ENCODE measurements around the gene FGD2. TPM values are rescaled to one million over a fixed set of nuclear protein-coding genes. Genes with fewer than 3 reads are reported as not detected.

The FGD2 gene
- total RNA-seq, 2 experiments from 2014 or later = 10.1 to 12.1 TPM

- Mint-ChIP-seq H3K27ac (peak overlapping the region; percentile 79), H3K4me1 (ENCODE audit: low read depth) (peaks cover 79% of the 10 kb centered on the region), H3K27me3 (ENCODE audit: low read depth) (no peaks in the 10 kb centered on the region), H3K9me3 (ENCODE audit: insufficient read depth) (no peaks in the 10 kb centered on the region), H3K4me3 (no peak overlapping the region), H3K36me3 (ENCODE audit: low read depth) (peaks cover 15% of the 10 kb centered on the region)
- DNase-seq = no peak
- no peak for ATAC-seq
- ChIA-PET CTCF (interaction anchor here (0.7 to 20.0 kb wide), 22 partner anchors 11 to 411 kb away, joined by 3 to 769 read pairs (median 20); partner anchors contain the start of genes C6orf89, PIM1 and PPIL1), POLR2A (interaction anchor here (1.3 to 15.0 kb wide), 3 partner anchors 29 to 188 kb away, joined by 23 to 330 read pairs (median 87); partner anchors contain the start of gene PIM1)
Measured at GRCh38 chr6:37020812-37021211, 15.4 kb downstream of the FGD2 start.

DNA sequence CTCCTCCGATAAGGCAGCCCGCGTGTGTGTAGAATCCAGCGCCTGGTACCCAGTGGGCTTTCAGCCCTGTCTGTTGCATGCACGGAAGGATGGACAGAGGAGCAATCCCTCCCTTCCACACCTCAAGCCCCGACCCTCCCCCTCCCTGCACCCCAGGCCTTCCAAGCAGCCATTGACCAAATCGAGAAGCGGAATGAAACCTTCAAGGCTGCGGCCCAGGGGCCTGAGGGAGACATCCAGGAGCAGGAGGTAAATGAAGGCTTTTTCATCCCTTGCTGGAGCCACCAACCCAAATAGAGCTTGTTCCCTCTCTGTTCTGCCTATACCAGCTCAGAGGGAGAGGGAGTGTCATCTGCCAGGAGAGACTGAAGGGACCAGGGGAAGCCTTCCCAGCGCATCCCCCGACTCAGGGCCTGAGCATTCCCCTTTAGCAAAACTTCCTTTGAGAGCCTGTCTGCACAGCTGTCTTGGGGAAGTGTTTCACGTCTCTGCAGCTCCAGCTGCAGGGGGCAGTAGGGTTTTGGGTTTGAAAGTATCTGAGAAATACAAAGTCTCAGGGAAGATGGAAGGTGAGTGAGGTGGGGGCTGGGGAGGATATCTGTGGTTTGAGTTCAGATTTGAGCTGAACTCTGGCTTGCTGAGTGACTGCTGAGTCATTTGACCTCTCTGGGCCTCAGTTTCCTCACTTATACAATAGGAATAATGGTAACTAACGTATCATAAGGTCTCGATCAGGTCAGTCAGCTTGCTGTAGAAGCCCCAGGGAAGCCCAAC lies 16.1 kb downstream of the FGD2 start:
- Mint-ChIP-seq H3K36me3 (ENCODE audit: low read depth) (peaks cover 15% of the 10 kb centered on the region), H3K9me3 (ENCODE audit: insufficient read depth) (no peaks in the 10 kb centered on the region), H3K4me1 (ENCODE audit: low read depth) (peaks cover 87% of the 10 kb centered on the region), H3K27me3 (ENCODE audit: low read depth) (no peaks in the 10 kb centered on the region), H3K4me3 (no peak overlapping the region), H3K27ac (peak overlapping the region; percentile 79)
- CTCF ChIA-PET = interaction anchor here (0.7 to 20.0 kb wide), 36 partner anchors 10 to 411 kb away, joined by 3 to 769 read pairs (median 4); partner anchors contain the start of genes C6orf89, PIM1, PPIL1 and TBC1D22B
- POLR2A ChIA-PET = interaction anchor here (0.6 to 15.0 kb wide), 6 partner anchors 13 to 187 kb away, joined by 3 to 330 read pairs (median 14); partner anchors contain the start of gene PIM1
- ATAC-seq (peak; percentile 45), DNase-seq (peak; percentile 91)

- ATAC-seq = no peak
- Mint-ChIP-seq H3K27ac (peak overlapping the region; percentile 84), H3K4me3 (no peak overlapping the region), H3K27me3 (ENCODE audit: low read depth) (no peaks in the 10 kb centered on the region), H3K36me3 (ENCODE audit: low read depth) (peaks cover 15% of the 10 kb centered on the region), H3K4me1 (ENCODE audit: low read depth) (peaks cover 92% of the 10 kb centered on the region), H3K9me3 (ENCODE audit: insufficient read depth) (no peaks in the 10 kb centered on the region)
- CTCF ChIA-PET = interaction anchor here (0.8 to 20.0 kb wide), 35 partner anchors 9 to 302 kb away, joined by 3 to 769 read pairs (median 4); partner anchors contain the start of genes C6orf89, PIM1, PPIL1 and TBC1D22B
- DNase-seq = no peak
- POLR2A ChIA-PET = interaction anchor here (0.6 to 15.0 kb wide), 8 partner anchors 12 to 200 kb away, joined by 3 to 330 read pairs (median 8); partner anchors contain the start of gene PIM1
Measured at GRCh38 chr6:37022135-37022863, 16.8 kb downstream of the FGD2 start.

DNA sequence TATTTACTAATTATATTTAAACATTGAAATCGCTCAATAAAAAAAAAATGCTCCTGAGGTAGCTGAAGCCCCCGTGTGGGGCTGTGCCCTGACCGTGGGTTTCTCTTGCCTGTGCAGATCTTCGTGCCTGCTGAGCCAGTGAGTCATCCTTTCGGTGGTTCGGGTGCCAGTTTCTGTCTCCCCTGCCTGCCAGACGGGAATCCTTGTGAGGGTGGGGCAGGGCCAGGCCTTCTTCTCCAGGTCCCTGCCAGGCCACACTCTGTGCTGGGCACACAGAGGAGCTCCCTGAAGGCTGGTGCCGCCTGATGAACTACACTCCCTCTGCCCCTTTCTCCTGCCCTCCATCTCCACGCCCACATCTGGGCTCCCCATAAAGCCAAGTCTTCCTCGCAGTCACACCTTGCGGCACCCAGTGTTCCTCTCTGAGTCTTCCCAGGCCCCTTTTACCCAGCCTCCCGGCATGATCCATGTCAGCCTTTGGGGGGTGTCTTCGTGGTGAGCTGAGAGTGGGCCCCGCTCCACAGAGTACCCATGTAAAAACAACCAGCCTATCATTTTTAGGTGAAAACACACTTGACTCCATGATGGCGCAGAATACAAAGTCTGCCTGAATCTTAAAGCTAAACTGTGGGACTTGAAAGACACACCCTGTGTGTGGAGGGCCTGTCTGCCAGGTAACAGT lies 19.3 kb downstream of the FGD2 start:
- Mint-ChIP-seq H3K4me3 (no peak overlapping the region), H3K27ac (peak overlapping the region; percentile 84), H3K9me3 (ENCODE audit: insufficient read depth) (no peaks in the 10 kb centered on the region), H3K4me1 (ENCODE audit: low read depth) (peaks cover 92% of the 10 kb centered on the region), H3K27me3 (ENCODE audit: low read depth) (no peaks in the 10 kb centered on the region), H3K36me3 (ENCODE audit: low read depth) (peaks cover 22% of the 10 kb centered on the region)
- ATAC-seq (no peak), DNase-seq (no peak)
- CTCF ChIA-PET = interaction anchor here (0.7 to 20.0 kb wide), 6 partner anchors 9 to 183 kb away, joined by 3 to 769 read pairs (median 256); partner anchors contain the start of gene PIM1
- POLR2A ChIA-PET = interaction anchor here (0.9 to 15.0 kb wide), 7 partner anchors 9 to 184 kb away, joined by 3 to 330 read pairs (median 3); partner anchors contain the start of genes FGD2 and PIM1

DNA sequence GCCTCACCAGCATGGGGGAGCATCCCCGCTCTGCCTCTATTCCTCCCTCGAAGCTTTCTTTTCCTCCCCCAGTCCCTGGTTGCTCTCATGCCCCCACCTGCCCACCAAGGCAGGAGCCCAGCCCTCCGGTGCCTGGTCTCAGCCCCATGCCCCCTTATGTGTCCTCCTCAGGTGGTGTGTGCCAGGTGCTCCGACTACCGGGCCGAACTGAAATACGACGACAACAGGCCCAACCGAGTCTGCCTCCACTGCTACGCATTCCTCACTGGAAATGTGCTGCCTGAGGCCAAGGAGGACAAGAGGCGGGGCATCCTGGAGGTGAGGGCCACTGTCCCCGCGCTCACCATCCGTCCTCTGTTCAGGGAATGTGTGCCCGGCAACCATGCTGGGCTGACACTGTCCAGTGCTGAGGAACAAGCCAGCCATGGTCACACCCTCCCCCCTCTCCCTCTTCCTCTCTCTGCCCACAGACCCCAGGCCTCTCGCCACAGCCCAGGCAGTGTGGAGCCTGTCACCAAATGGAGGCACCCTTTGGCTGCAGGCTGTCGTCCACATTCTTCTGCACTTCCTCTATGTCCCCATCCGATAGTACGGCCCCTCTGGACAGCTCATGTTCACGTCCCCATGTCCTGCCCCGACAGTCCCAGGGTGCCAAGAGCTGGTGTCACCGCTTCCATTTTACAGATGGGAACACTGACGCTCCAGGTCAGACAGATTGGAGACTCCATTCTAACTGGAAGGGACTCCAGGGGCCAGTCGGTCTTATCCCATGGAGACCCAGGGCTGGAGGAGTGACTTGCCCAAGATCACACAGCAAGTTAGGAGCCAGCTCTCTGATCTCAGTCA lies 20.4 kb downstream of the FGD2 start:
- ChIA-PET POLR2A (interaction anchor here (1.0 to 15.0 kb wide), 5 partner anchors 8 to 157 kb away, joined by 3 to 330 read pairs (median 3); partner anchors contain the start of genes FGD2 and PIM1), CTCF (interaction anchor here (0.7 to 20.0 kb wide), 7 partner anchors 16 to 182 kb away, joined by 3 to 769 read pairs (median 5); partner anchors contain the start of gene PIM1)
- DNase-seq = no peak
- H3K27me3 Mint-ChIP-seq (ENCODE audit: low read depth) = no peaks in the 10 kb centered on the region
- no peak overlapping the region for H3K4me3 Mint-ChIP-seq
- peaks cover 4% of the 10 kb centered on the region for H3K9me3 Mint-ChIP-seq (ENCODE audit: insufficient read depth)
- H3K27ac Mint-ChIP-seq = peak overlapping the region; percentile 70
- H3K36me3 Mint-ChIP-seq (ENCODE audit: low read depth) = peaks cover 28% of the 10 kb centered on the region
- H3K4me1 Mint-ChIP-seq (ENCODE audit: low read depth) = peaks cover 94% of the 10 kb centered on the region
- ATAC-seq = no peak

DNA sequence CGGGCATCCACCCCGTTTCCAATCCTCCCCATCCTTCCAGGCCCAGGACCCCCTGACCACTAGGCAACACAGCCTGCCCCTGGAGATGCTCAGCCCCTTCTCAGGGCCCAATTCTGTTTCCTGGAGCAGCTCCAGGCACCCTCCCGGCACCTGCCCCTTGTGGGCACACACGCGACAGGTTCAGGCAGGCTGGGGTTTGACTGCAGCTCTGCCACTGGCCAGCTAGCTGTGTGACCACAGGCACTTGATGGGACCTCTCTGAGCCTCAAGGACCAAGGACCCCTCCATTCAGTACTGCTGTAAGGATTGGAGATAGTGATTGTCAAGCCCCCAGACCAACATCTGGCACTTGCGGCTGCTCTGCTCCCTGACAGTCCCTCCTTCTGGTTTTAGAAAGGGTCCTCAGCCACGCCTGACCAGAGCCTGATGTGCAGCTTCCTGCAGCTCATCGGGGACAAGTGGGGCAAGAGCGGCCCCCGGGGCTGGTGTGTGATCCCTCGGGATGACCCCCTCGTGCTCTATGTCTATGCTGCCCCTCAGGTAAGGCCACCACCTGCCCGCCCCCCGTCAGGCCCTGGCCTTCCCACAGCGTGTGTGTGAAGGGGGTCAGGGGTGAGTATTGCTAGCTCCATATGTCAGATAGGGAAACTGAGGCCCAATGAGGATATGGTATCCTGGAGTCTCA lies 21.7 kb downstream of the FGD2 start:
- Mint-ChIP-seq H3K36me3 (ENCODE audit: low read depth) (peaks cover 31% of the 10 kb centered on the region), H3K9me3 (ENCODE audit: insufficient read depth) (peaks cover 4% of the 10 kb centered on the region), H3K4me1 (ENCODE audit: low read depth) (peaks cover 86% of the 10 kb centered on the region), H3K27me3 (ENCODE audit: low read depth) (no peaks in the 10 kb centered on the region), H3K27ac (peak overlapping the region; percentile 76), H3K4me3 (no peak overlapping the region)
- DNase-seq (no peak), ATAC-seq (no peak)
- CTCF ChIA-PET = interaction anchor here (1.0 to 20.0 kb wide), 7 partner anchors 8 to 180 kb away, joined by 3 to 769 read pairs (median 7); partner anchors contain the start of gene PIM1
- POLR2A ChIA-PET = interaction anchor here (0.6 to 15.0 kb wide), 3 partner anchors 23 to 146 kb away, joined by 3 to 330 read pairs (median 32); partner anchors contain the start of gene PIM1

DNA sequence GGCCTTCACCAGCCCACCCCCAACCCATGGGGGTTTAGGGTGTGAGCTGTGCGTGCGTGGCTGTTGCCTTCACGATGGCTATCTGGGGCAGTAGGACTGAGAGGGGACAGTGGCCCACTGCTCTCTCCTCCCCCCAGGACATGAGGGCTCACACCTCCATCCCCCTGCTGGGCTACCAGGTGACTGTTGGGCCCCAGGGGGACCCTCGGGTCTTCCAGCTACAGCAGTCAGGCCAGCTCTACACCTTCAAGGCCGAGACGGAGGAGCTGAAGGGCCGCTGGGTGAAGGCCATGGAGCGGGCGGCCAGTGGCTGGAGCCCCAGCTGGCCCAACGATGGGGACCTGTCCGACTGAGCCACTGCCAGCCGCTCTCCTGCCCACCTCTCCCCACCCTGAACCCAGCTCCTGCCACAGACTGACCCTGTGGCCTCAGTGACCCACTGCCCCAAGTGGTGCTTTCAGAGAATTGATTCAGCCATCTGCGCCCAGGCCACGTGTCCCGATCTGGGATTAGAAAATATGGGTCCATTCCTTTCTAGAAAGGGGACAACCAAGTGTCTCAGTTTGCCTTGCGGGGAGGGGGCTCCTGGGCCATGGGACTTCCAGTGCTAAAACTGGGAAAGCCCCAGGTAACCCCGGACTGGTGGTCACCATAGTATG lies 22.5 kb downstream of the FGD2 start:
- DNase-seq (no peak), ATAC-seq (no peak)
- Mint-ChIP-seq H3K4me3 (no peak overlapping the region), H3K27me3 (ENCODE audit: low read depth) (no peaks in the 10 kb centered on the region), H3K27ac (peak overlapping the region; percentile 64), H3K9me3 (ENCODE audit: insufficient read depth) (peaks cover 4% of the 10 kb centered on the region), H3K36me3 (ENCODE audit: low read depth) (peaks cover 33% of the 10 kb centered on the region), H3K4me1 (ENCODE audit: low read depth) (peaks cover 83% of the 10 kb centered on the region)
- ChIA-PET CTCF (interaction anchor here (1.2 to 20.0 kb wide), 10 partner anchors 9 to 185 kb away, joined by 3 to 769 read pairs (median 18); partner anchors contain the start of gene PIM1), POLR2A (interaction anchor here (3.6 to 15.0 kb wide), 2 partner anchors 22 to 145 kb away, joined by 32 to 330 read pairs; partner anchors contain the start of gene PIM1)

DNA sequence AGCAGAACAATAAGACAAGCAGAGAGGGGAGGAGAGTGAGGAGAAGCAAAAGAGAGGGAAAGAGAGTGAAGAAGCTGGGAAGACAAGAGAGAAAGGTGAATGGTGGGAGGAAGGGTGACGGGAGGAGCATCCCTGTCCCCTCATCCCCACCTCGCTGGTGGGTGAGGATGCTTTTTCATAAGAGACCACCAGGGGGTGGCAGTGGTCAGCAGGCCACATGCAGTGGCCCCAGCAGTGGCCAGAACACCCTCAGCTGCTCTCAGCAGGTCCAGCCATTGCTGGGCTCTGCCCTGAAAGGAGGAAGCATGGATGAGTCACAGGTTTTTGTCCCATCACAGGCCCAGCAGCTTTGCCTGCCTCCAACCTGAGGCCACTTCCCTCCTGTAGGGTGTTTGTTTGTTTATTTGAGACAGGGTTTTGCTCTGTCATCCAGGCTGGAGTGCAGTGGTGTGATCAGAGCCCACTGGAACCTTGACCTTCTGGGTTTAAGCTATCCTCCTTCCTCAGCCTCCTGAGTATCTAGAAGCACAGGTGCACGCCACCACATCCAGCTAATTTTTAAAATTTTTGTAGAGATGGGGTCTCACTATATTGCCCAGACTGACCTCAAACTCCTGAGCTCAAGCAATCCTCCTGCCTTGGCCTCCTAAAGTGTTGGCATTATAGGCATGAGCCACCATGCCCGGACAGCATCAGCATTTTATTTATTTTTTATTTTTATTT lies 24.0 kb downstream of the FGD2 start:
- Mint-ChIP-seq H3K4me3 (no peak overlapping the region), H3K36me3 (ENCODE audit: low read depth) (peaks cover 38% of the 10 kb centered on the region), H3K27me3 (ENCODE audit: low read depth) (no peaks in the 10 kb centered on the region), H3K9me3 (ENCODE audit: insufficient read depth) (peaks cover 4% of the 10 kb centered on the region), H3K27ac (peak overlapping the region; percentile 75), H3K4me1 (ENCODE audit: low read depth) (peaks cover 84% of the 10 kb centered on the region)
- ChIA-PET POLR2A (interaction anchor here (0.6 to 15.0 kb wide), 6 partner anchors 14 to 180 kb away, joined by 3 to 330 read pairs (median 8); partner anchors contain the start of gene PIM1), CTCF (interaction anchor here (0.7 to 20.0 kb wide), 24 partner anchors 10 to 390 kb away, joined by 3 to 584 read pairs (median 5); partner anchors contain the start of genes C6orf89, PIM1, TBC1D22B and TMEM217)
- ATAC-seq = peak; percentile 62
- DNase-seq = peak; percentile 64

- POLR2A ChIA-PET = interaction anchor here (0.6 to 15.0 kb wide), 4 partner anchors 20 to 434 kb away, joined by 3 to 330 read pairs (median 21); partner anchors contain the start of gene PIM1
- H3K27me3 Mint-ChIP-seq (ENCODE audit: low read depth) = no peaks in the 10 kb centered on the region
- DNase-seq = no peak
- CTCF ChIA-PET = interaction anchor here (1.6 to 20.0 kb wide), 8 partner anchors 8 to 283 kb away, joined by 4 to 584 read pairs (median 56); partner anchors contain the start of gene PIM1
- no peak overlapping the region for H3K4me3 Mint-ChIP-seq
- no peak for ATAC-seq
- peak overlapping the region; percentile 64 for H3K27ac Mint-ChIP-seq
- H3K9me3 Mint-ChIP-seq (ENCODE audit: insufficient read depth) = peaks cover 4% of the 10 kb centered on the region
- peaks cover 78% of the 10 kb centered on the region for H3K4me1 Mint-ChIP-seq (ENCODE audit: low read depth)
- H3K36me3 Mint-ChIP-seq (ENCODE audit: low read depth) = peaks cover 32% of the 10 kb centered on the region
Measured at GRCh38 chr6:37030599-37030998, 25.1 kb downstream of the FGD2 start.
